Urinary bladder (tissue), 4 donors: ENCODE measurements around the gene CNOT6L. TPM values are rescaled to one million over a fixed set of nuclear protein-coding genes. Genes with fewer than 3 reads are reported as not detected.
"Not testable (repeated sequence)": the region's sequence is repeated elsewhere in the genome, so short reads cannot be mapped to it uniquely, and the experiment has no call there.

Experiments
- DNase-seq: peaks from one replicate; pipeline ENCODE4 v3.0.0-alpha.2; 2015; ENCODE audit errors: extremely low spot score
- H3K27ac ChIP-seq: one replicate; pipeline ENCODE4 v1.5.1; 2013; ENCODE audit warnings: low read depth, mild to moderate bottlenecking, moderate library complexity
- H3K36me3 ChIP-seq: one replicate; pipeline ENCODE4 v1.6.1; 2013; ENCODE audit warnings: mild to moderate bottlenecking, moderate library complexity; ENCODE audit not compliant: insufficient read depth
- H3K4me1 ChIP-seq: one replicate; pipeline ENCODE4 v1.6.1; 2013; ENCODE audit warnings: mild to moderate bottlenecking, moderate library complexity; ENCODE audit not compliant: insufficient read depth
- H3K4me3 ChIP-seq: one replicate; pipeline ENCODE4 v1.5.1; 2013; ENCODE audit warnings: low read depth, low read length
- WGBS: extraction: QIAGEN DNeasy Blood & Tissue Kit; methylation state at CpG from one replicate; pipeline ENCODE4 v1.1.7; 2013; 5-methylcytosine and 5-hydroxymethylcytosine counted together
- polyA plus RNA-seq: library from polyadenylated mRNA; stranded (reverse); fragments of 200-250 nt; gene quantifications from one replicate; pipeline ENCODE4 v1.2.3, GENCODE V29; 2013
- total RNA-seq: library from RNA; depleted of rRNA; stranded (reverse); fragments of >200 nt; gene quantifications from one replicate; pipeline ENCODE4 v1.2.3, GENCODE V29; 2014
- donor health status: healthy with polysubstance abuse.
- donor health status: healthy.

Gene CNOT6L
- total and polyA plus RNA-seq, 2 donors: 11.8 to 51.7 TPM

DNA sequence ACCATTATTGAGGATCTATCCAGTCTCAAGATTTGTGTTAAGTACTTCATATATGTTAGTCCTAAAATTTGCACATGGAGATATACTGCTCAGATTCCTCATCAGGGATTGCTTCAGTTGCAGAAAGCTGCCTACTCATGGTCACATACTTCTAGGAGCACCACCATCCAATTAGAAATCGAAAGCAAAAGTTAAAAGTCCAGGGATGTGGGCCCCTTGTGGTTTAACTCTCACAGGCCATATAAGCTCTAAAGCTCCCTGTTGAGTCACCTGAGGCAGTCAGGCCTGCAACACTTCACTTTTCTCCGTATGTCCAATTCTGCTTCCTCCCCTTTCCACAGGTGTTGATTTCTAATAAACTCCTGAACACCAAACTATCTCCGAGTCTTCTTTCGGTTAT, 84.2 kb downstream of the CNOT6L start:
- WGBS: 80% methylated on average over 4 of the region's 4 CpGs
- Histone ChIP-seq H3K36me3 (peaks cover 2% of the 10 kb centered on the region), H3K27ac (no peak overlapping the region), H3K4me1 (no peaks in the 10 kb centered on the region), H3K4me3 (no peak overlapping the region)
- DNase-seq: no peak

DNA sequence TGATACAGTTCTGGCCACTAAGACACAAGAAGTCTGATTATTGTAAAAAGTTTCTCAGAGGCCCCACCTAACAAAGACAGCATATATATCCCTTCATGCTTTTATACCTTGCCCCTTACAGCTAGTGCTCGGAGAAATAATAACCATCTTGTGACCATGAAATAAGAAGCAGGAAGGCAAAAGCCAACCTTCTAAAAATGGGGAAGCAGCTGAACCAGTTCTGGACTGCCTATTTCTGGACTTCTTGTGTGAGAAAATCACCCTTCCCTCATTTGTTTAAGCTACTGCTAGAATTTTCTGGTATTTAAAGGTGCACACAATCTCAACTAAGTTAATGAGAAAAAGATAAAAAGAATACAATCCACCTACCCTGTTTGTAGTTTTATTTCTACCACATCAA, 87.5 kb downstream of the CNOT6L start:
- 76% methylated on average over 1 of the region's 1 CpG for WGBS
- no peak overlapping the region for H3K27ac ChIP-seq
- H3K4me3 ChIP-seq: no peak overlapping the region
- DNase-seq: no peak
- peaks cover 1% of the 10 kb centered on the region for H3K36me3 ChIP-seq
- no peaks in the 10 kb centered on the region for H3K4me1 ChIP-seq

DNA sequence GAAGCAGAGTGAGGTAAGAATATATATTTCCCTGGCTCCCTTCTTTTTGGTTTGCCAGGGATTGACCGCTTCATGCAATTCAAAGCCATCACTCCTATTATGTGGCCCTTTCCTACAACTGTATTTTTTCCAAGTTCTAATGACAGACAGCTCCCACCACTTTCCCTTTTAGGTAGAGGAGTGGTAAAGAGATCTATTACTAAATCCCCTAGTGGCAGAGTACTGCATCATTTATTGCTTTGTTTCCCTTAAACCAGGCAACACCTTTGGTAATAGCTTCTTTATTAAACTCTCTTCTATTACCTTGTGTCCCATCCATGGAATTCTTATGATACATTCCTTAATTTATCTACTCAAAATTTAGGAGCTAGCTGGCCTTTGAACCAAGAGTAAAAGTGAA, 90.7 kb downstream of the CNOT6L start:
- Histone ChIP-seq H3K27ac (no peak overlapping the region), H3K4me1 (no peaks in the 10 kb centered on the region), H3K36me3 (peaks cover 1% of the 10 kb centered on the region), H3K4me3 (no peak overlapping the region)
- DNase-seq: no peak
- 100% methylated on average over 1 of the region's 1 CpG for WGBS

DNA sequence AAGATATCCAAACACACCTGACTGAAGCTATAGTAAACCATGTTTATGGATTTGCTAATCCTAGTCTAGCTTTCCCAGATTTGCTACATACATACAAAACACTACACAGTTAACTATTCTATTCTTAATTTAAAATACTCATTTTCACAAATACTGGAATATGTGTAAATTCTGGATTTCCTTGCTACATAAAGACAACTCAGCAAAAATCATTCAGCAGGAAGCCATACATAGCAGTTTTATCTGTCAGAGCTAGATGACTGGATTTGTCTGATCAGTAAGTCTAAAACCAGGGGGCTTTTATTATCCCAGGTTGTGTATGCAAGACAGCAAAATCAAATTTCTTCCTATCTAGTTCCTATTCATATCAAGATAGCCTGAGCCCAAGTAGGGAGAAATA, 98.1 kb downstream of the CNOT6L start:
- no peak overlapping the region for H3K4me3 ChIP-seq
- no peaks in the 10 kb centered on the region for H3K4me1 ChIP-seq
- no peak overlapping the region for H3K27ac ChIP-seq
- DNase-seq: no peak
- peaks cover 2% of the 10 kb centered on the region for H3K36me3 ChIP-seq

DNA sequence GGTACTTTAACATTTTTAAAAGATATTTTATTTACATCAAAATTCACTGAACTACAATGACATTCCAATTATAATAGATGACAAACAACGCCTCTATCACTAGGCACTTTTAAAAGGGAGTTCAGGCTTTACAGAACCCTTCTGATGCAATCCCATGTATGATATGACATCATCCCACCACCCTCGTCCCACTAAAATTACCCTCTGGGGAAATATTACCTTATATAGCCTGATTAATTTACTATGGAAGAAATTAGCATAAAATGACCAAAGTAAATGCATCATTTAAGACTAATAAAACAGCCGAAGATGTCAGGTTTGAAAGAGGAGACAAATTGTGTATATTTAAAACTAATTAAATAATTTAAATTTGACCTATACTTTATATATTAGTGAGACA, 100.7 kb downstream of the CNOT6L start:
- 73% methylated on average over 2 of the region's 3 CpGs for WGBS
- not testable (repeated sequence) for H3K27ac ChIP-seq, H3K4me3 ChIP-seq, H3K36me3 ChIP-seq, DNase-seq, H3K4me1 ChIP-seq

DNA sequence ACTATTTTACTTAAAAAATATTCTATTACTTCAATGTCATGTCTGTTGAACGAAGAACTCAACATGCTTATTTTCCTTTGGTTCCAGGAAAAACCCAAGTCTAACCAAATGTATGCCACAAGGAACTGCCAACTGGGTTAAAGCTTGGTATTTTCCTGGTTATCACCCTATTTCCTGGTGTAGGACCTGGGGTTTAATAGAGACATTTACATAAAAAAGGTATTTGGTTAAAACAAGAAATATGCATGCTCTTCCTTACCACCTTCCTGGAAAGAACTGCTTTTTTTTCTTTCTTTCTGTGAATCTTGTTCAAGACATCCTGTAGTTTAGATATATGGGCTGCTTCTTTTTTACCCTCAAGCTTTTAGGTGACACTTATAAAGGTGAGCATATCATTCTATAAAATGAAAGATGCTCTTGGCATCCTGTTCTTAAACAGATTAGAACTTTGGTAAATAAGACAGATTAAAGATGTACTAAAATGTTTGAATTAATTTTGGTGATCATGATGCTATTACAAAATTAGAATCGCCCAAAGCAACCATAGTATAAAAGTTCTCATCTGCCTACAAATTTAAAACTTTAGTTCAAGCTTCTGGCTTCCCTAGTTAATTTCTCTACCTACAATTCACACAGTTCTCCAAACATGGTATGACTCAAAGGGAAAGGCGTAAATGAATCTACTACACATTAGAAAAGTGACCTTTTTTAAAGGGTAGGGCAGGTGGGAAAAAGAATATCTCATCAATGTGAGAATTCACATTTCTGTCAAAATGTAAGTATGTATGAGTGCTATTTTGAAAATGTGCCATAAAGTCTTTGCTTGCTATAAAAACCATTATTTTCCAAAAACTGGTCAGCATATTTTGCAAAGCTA, 103.5 kb downstream of the CNOT6L start:
- Histone ChIP-seq H3K36me3 (no peaks in the 10 kb centered on the region), H3K4me1 (no peaks in the 10 kb centered on the region), H3K4me3 (no peak overlapping the region), H3K27ac (no peak overlapping the region)
- WGBS: 95% methylated on average over 3 of the region's 3 CpGs
- no peak for DNase-seq

DNA sequence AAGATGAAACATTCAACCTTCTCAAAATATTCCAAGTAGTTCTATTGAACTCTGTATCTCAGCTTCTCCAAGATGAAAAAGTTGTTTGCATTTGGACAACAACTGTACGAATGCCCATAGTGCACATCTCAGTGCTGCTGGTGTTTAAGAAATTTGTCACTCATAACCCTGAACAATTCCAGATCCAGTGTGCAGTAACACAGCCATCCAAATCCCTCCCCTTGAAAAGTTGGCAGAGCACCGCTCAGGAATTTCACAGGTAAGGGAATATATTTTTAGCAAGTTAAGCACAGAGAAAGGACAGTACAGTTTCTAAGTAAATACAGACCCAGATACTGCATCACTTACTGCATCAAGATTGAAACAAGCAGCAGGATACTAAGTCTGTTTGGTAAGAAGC, 104.7 kb downstream of the CNOT6L start:
- 83% methylated on average over 2 of the region's 2 CpGs for WGBS
- H3K4me1 ChIP-seq: no peaks in the 10 kb centered on the region
- no peak overlapping the region for H3K4me3 ChIP-seq
- no peak for DNase-seq
- H3K36me3 ChIP-seq: no peaks in the 10 kb centered on the region
- no peak overlapping the region for H3K27ac ChIP-seq

DNA sequence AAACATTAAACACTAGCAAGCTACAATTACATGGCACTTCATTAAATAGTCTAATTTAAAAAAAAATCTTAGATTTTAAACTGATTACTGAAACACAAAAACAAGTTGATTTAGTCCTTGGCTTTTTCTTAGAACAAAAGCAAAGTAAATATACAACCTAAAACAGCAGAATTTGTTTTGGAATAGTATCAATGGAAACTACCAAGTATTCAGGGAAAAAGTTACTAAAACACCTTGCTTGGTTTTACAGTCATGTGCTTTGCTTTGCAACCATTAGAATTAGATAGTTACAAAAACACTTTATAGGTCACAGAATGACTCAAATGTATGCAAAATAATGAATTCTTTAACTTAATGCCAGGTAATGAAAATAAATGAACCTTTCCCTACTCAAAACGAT, 105.3 kb downstream of the CNOT6L start:
- Histone ChIP-seq H3K36me3 (no peaks in the 10 kb centered on the region), H3K4me3 (no peak overlapping the region), H3K27ac (no peak overlapping the region), H3K4me1 (no peaks in the 10 kb centered on the region)
- no peak for DNase-seq
- 94% methylated on average over 1 of the region's 1 CpG for WGBS

DNA sequence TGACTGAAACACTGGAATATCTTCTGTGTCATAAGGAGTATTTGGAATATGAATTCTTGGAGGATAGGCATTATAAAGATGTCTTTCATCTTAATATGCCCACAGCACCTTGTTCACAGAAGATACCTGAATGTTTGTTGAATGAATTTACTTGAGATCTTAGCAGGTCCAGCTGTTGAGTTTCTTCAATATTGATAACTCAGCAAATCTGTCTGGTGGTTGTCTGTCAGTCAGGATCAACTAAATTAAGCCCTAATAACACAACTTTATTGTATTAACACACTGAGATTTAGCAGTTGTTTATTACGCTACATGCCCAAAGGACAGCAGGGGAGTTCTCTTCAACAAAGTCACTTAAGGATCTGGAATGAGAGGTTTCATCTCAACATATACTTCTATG, 106.5 kb downstream of the CNOT6L start:
- Histone ChIP-seq H3K4me1 (no peaks in the 10 kb centered on the region), H3K36me3 (no peaks in the 10 kb centered on the region), H3K27ac (no peak overlapping the region), H3K4me3 (no peak overlapping the region)
- WGBS: 99% methylated on average over 1 of the region's 1 CpG
- no peak for DNase-seq

DNA sequence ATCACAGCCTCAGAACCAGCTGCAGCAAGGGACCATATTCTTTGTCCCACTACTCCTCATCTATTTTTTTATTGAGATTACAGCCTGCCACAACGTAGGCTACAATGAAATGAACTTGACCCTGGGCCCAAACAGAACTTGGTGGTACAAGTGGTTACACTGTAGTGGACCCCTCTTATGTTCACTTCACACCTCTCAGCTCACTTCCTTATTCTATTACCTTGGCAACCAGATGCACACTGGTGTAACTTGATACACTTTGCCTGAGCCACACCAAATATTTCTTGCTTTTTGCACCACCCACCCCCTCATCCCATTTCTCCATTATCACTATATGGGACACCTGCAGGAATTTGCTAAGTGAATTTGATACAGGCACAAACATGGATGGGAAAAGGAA, 107.7 kb downstream of the CNOT6L start:
- Histone ChIP-seq H3K36me3 (no peaks in the 10 kb centered on the region), H3K27ac (no peak overlapping the region), H3K4me3 (no peak overlapping the region), H3K4me1 (no peaks in the 10 kb centered on the region)
- 66% methylated on average over 1 of the region's 1 CpG for WGBS
- DNase-seq: no peak

DNA sequence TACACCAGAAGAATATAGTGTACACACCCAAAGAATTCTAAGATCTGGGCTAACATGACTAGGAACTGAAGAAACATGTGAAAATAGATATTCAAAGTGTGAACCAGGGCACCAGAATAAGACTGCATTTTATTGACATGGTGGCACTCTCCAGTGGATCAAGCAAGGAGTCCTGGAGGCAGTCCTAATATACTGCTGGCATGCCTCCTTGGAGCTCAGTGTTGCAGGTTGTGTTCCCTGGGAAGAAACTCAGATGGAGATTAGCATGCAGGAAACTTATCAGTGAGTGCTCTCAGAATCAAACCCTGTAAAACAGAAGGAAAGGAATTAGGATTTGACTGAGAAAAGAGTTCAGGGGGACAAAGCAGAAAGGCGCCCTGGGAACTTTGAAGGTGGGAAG, 108.5 kb downstream of the CNOT6L start:
- 90% methylated on average over 1 of the region's 1 CpG for WGBS

DNA sequence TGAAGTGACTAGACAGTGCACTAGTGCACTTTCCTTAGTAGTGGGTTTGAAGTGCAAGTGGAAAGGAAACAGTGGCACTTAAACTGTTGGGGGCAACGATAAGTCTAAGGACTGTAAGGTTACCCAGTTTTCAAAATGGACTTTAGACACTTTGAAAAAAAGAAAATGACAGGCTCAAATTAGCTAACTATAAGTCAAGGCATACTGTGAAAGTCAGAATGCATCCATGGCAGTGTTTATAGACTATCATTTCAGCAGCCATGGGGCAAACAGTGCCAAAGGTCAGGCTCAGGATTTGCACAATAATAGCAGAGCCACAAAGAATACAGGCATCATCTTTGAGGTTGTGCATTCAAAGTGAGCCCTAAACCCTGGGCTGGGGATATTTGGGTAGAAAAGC, 109.1 kb downstream of the CNOT6L start:
- H3K27ac ChIP-seq: no peak overlapping the region
- H3K4me3 ChIP-seq: no peak overlapping the region
- DNase-seq: no peak
- 92% methylated on average over 1 of the region's 1 CpG for WGBS
- no peaks in the 10 kb centered on the region for H3K36me3 ChIP-seq
- no peaks in the 10 kb centered on the region for H3K4me1 ChIP-seq

More for the DNA sequence above, 108.5 kb downstream of the CNOT6L start:
- DNase-seq: no peak
- no peak overlapping the region for H3K4me3 ChIP-seq
- no peaks in the 10 kb centered on the region for H3K36me3 ChIP-seq
- H3K27ac ChIP-seq: no peak overlapping the region
- no peaks in the 10 kb centered on the region for H3K4me1 ChIP-seq

DNA sequence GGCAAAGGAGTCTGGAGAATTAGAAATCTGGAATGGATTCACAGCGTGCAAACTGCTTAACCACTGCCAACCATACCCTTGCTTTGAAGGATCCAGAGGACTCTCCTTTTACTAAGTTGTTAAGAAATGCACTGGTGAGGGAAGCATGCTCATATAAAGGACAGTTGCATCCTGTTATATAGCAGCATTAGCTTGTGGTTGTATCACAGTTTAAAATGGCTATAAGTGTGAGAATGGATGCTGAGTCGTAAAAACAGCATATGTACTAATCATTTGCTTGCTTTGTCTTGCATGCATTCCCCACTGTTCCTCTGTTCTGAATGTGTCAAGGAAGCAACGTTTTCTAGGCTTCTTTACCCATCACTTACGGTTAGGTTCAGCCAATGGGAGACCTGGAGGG, 112.5 kb downstream of the CNOT6L start:
- Histone ChIP-seq H3K4me3 (no peak overlapping the region), H3K4me1 (no peaks in the 10 kb centered on the region), H3K27ac (no peak overlapping the region), H3K36me3 (no peaks in the 10 kb centered on the region)
- no peak for DNase-seq
- 53% methylated on average over 4 of the region's 4 CpGs for WGBS

DNA sequence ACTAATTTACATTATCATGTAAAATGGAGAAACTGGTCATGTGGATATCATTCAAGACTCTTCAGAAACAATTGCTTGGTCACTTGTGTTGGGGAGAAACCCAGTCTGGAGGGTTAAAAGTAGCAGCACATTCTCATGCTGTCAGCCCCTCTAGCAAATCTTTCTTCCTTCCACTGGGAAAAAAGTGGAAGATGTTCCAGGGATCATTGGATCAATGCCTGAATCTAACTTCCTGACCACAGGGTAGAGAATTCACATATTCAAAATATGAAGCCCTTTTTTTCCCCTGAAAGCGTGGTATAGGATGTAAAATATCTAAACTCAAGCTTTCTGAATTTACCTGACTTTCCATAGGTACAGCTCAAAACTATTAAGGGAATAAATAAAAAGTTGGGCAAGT, 115.5 kb downstream of the CNOT6L start:
- 79% methylated on average over 1 of the region's 1 CpG for WGBS
- H3K4me1 ChIP-seq: no peaks in the 10 kb centered on the region
- H3K36me3 ChIP-seq: no peaks in the 10 kb centered on the region
- no peak for DNase-seq
- H3K4me3 ChIP-seq: no peak overlapping the region
- no peak overlapping the region for H3K27ac ChIP-seq

DNA sequence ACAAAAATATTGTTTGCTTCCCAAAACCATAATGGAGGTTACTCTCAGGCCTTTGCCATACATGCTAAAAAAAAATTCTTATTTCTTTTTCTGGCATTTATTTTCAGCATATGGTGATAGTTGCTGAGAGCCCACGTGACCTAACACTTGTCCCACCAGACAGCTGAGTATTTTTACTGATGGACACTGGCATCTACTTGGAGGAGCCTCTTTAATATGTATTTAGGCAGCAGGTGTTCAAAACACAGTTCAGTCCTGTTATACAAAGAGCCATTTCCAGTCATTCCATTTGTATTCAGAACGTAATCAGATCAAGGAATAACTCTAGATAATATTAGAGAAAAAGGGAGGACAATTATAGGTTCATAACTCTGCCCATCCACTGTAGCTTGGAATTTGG, 118.0 kb downstream of the CNOT6L start:
- 81% methylated on average over 2 of the region's 2 CpGs for WGBS
- Histone ChIP-seq H3K36me3 (no peaks in the 10 kb centered on the region), H3K4me1 (no peaks in the 10 kb centered on the region), H3K27ac (no peak overlapping the region), H3K4me3 (no peak overlapping the region)
- no peak for DNase-seq
